GM19240 (cell line): ENCODE results near the gene BMP3.

ENCODE experiments used
- DNase-seq: peaks from one replicate; pipeline ENCODE4 v3.0.0; 2011; ENCODE audit warnings: low spot score; ENCODE audit not compliant: insufficient read length

BMP3 gene

GRCh38 chr4:81040012-81040659, 9.6 kb downstream of the BMP3 start:
- DNase-seq: no peak

DNA sequence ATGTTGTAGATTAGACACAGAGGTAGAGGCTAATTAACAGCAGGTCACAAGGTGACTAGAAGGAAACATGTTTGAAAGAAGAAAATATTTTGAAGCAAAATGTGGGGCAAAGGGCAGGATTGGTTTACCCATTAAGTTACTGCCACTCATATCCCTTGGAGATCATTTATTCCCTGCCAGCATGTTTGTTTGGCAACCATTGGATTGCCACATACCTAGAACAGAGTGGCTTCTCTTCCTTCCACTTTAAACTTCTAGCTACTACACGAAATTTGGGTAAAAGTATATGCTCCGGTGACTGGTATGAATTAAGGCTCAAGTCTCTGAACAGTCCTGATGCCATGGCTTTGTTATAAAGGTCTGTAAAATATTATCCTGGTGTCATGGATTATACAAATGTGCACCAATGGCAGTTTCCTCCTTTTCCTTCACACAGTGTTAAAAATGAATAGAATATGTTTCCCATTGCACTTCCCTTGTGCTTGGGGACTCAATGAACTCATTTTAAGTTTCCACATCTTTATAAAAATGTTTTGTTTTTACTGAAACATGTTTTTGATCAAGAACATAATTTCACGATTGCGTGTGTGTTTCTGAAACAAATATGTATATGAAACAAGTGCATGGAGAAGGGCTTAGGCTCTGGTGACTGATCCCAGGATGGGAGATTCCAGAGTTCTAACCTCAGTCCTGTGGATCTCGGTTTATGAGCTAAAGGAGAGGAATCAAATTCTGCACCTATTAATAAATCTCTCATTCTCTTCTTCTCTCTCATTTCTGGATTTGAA, 12.3 kb downstream of the BMP3 start:
- no peak for DNase-seq

- DNase-seq: no peak
Observed at GRCh38 chr4:81049330-81049729, 18.8 kb downstream of the BMP3 start.

DNA sequence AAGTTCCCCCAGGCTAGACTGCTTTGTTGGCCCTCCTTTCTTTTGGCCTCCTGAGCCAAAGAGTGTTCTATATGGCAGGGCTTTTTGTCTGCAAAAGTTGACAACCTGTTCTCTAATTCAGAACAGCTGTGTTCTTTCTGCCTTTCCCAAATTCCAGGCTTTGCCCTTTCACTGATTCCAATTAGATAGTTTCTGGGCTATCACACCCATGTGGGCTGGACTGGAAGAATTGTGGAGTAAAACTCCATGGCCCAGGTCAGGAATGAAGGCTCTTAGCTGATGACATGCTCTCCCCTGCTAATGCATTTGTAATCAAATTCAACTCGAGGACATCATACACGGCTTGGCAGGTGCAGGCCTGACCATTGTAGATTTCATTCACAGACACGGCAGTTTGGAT, 19.4 kb downstream of the BMP3 start:
- no peak for DNase-seq

GRCh38 chr4:81052119-81053068, 21.9 kb downstream of the BMP3 start:
- no peak for DNase-seq

GRCh38 chr4:81058621-81059020, 28.1 kb downstream of the BMP3 start:
- no peak for DNase-seq

DNA sequence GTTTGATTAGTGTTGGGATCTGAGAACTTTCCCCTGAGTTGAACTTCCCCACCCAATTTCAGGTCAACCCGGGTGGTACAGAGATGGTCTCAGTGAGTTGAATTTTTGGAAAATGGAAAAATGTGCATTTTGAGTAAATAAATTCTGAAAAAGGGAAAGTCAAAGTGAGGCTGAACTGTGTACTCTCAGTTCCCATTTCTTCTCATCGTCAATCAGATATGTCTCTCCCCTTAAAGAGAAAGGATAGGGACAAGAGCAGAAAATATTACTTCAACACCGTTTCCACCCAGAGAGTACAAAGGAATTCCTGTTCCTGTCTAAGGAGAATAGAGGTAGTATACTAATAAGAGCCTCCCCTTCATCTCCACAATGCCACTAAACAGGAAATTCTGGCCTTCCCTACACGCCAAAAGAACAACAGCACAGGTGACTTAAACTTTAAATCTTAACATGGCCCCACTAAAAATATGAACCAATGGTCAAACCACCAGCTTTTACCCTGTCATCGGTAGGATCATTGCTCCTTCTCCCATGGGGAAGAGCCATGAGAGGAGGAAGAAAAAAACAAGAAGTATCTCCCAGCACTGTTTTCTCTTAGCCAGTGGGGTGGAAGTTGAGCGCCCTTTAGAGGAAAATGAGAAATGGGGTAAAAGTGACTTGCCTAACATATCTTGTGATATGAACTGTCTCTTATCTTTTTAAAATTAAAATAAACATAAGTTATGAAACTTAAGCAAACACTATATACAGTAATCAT, 30.3 kb downstream of the BMP3 start:
- no peak for DNase-seq

DNA sequence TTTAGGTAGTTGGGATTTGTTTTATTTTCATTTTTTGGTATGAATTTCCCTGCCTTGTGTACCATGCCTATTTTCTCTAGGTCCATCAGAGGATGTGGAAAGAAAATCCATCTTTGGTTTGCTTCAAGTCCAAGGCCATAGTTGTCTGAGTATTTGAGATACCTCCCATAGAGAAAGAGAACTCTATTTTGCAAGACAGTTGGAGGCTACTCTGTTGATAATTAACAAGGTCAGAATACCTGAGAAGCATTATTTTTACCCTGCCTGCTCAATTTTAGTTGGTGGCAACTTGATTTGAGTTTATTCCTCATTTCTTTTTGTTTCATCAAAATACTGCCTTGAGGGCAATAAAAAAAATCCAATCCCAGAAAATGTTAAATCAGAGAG, 30.8 kb downstream of the BMP3 start:
- no peak for DNase-seq

GRCh38 chr4:81062001-81062400, 31.5 kb downstream of the BMP3 start:
- DNase-seq: no peak

DNA sequence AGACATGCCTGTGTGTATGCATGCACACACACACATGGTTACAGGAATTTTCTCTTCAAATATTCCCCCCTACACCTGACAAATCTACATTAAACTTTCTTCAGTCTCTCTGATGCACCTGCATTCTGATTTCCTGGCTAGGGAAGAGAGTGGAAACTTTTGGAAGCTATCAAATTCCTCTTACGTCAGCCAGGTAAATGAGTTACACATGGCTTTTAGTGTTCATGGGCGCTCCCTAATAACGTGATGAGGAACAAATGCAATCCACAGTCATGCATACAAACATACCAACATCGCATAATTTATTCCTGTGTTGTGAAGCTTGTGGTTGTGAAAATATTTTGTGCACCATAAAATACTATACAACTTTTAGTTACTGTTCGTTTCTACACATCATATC, 34.9 kb downstream of the BMP3 start:
- no peak for DNase-seq

- peak; percentile 3 for DNase-seq
Observed at GRCh38 chr4:81069706-81070331, 39.3 kb downstream of the BMP3 start.

- DNase-seq: no peak
Observed at GRCh38 chr4:81071013-81071412, 40.5 kb downstream of the BMP3 start.

- DNase-seq: no peak
Observed at GRCh38 chr4:81081156-81081555, 50.6 kb downstream of the BMP3 start.

GRCh38 chr4:81084029-81084428, 53.5 kb downstream of the BMP3 start:
- DNase-seq: no peak

DNA sequence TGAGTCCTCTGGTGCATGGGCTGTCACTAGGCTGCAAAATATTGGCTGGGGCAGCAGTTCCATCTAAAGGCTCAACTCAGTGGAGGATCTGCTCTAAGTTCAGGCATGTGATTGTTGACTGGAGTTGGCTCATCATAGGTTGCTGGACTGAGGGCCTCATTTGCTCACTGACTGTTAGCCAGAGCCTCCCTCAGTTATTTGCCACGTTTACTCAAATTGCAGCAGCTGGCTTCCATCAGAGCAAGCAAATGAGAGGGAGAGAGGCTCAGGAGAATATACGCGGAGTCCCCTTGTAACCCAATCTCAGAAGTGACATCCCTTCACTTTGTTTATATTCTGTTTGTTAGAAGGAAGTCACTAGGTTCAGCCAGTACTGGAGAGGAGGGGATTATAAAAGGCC, 54.1 kb downstream of the BMP3 start:
- no peak for DNase-seq

DNA sequence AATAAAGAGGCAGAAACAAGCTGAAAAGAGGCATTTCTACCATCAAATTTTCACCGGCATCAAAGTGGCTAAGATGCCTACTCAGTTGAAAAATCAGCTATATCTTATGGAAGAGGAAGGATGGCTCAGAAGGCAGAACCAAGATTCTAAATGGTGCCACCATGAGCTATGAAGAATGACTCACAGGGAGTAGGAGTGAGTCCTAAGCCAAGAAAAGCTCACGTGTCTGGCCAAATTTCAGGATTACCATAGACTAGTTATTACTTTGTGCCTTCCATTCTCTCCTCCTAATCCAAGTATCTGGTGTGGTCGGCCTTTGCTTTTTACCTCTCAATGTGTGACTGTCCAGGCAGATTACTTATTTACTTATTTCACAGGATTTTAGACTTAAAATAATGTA, 54.8 kb downstream of the BMP3 start:
- DNase-seq: no peak

GRCh38 chr4:81085979-81086378, 55.5 kb downstream of the BMP3 start:
- DNase-seq: no peak

DNA sequence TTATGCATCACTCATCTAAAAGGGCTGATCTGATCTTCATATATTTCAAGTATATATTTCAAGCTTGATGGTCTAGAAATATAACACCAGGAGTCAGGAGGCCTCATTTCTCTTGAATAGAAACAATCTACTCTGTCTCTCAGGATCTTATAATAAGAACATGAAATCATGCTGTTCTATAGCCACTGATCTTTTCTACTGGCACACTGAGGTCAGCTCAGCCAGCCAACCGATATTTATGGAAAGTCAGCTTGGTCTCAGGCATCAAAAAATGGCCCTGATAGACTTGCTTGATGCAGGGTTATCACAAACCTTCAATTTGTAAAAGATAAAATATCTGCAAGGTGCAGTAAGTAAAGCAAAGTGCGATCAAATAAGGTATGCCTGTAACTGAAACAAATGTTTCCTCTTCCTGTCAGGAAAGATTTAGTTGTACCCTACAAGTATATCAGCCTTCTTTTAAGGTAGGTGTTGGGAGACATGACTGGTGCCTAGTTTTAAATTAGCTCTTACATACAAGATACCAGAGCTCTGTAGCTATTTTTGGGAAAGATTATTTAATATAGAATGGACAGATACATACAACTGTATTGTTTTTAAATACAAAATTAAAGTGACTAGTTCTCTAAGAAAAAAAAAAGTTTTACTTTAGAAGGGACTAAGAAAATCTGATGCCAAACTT, 63.4 kb downstream of the BMP3 start:
- DNase-seq: no peak

DNA sequence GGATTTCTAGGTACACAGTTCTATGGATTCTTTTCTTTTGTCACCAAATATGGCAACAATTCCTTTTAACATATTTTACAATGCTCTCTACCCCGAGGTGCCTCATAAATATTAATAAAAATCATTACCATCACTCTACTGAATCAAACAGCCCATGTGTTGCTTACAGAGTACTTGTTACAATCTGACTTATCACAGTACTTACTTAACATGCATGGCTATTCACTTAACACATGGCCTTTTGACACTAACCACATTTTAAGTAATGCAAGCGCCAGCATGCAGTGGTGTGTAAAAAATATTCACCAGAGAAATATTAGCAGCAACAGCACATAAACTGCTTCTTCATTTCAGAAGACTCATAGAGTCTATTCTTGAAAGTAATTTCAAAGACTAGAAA, 64.9 kb downstream of the BMP3 start:
- no peak for DNase-seq

- DNase-seq: no peak
Observed at GRCh38 chr4:81096566-81096965, 66.1 kb downstream of the BMP3 start.
